Measurements from ENCODE around the gene SCAMP2. TPM values are rescaled to one million over a fixed set of nuclear protein-coding genes. Genes with fewer than 3 reads are reported as not detected.
A peak's percentile ranks its signal among the peaks of the same experiment; 100 is the strongest.

Gene SCAMP2
- total and polyA plus RNA-seq, 10 donors: 34.7 to 129 (median 98.6) TPM

- Histone ChIP-seq H3K9me3 (no peaks in the 10 kb centered on the region), H3K27ac (peak overlapping the region in 7 of 8 donors; percentile 46 to 99 (median 97)), H3K36me3 (peaks cover 0 to 79% (median 20%) of the 10 kb centered on the region in 6 donors), H3K4me1 (peaks cover 92 to 100% (median 99%) of the 10 kb centered on the region in 6 donors), H3K4me3 (peak overlapping the region in 1 of 8 donors; percentile 11), H3K27me3 (replicated peaks in 1 of 7) (no peaks in the 10 kb centered on the region)
- intact Hi-C loops (cut with DNase I; ENCODE audit: low total_unique reads): no loop called here
- TF ChIP-seq POLR2AphosphoS5 (IDR thresholded peaks at IDR 0.05): peak in 1 of 3 donors; percentile 46
- no peak for TF ChIP-seq CTCF (IDR thresholded peaks at IDR 0.05 in 8 of 11, conservative IDR thresholded peaks at IDR 0.05 in 3 of 11)
- WGBS, 5 donors: 80 to 91% (median 87%) methylated on average over 9 of the region's 9 CpGs
- DNase-seq: no peak
Observed at GRCh38 chr15:74794970-74795349, 78.2 kb downstream of the SCAMP2 start.

- TF ChIP-seq POLR2AphosphoS5 (IDR thresholded peaks at IDR 0.05) (peak in 1 of 3 donors; percentile 35), CTCF (IDR thresholded peaks at IDR 0.05 in 8 of 11, conservative IDR thresholded peaks at IDR 0.05 in 3 of 11) (no peak)
- H3K4me1 ChIP-seq: peaks cover 92 to 100% (median 99%) of the 10 kb centered on the region in 6 donors
- no peaks in the 10 kb centered on the region for H3K9me3 ChIP-seq
- peak overlapping the region in 1 of 8 donors; percentile 11 for H3K4me3 ChIP-seq
- intact Hi-C loops (cut with DNase I; ENCODE audit: low total_unique reads): no loop called here
- no peaks in the 10 kb centered on the region for H3K27me3 ChIP-seq (replicated peaks in 1 of 7)
- WGBS, 5 donors: 71 to 85% (median 78%) methylated on average over 6 to 8 of the region's 9 CpGs
- H3K36me3 ChIP-seq: peaks cover 0 to 74% (median 14%) of the 10 kb centered on the region in 6 donors
- DNase-seq: no peak
- H3K27ac ChIP-seq: peak overlapping the region in 7 of 8 donors; percentile 46 to 99 (median 97)
Observed at GRCh38 chr15:74794248-74794969, 78.8 kb downstream of the SCAMP2 start.

Small RNA genes within 50 kb of the gene (microRNA-seq; reads per million reads assigned to microRNA genes)
- 1.8 to 4.7 (median 4.0) reads per million in 3 donors for gene MIR6882

Small RNA genes within 50 kb of the gene (small RNA-seq; reads per million reads assigned to genes)
- gene CPLX3 (0 reads per million in 4 donors), gene MIR6882 (0.14 to 0.49 (median 0.23) reads per million in 4 donors)

Other genes starting within 250 kb of the SCAMP2 start
- gene EDC3, start 177.3 kb downstream of the SCAMP2 start, total RNA-seq: 10 to 100 TPM; 14.8 to 32.5 (median 26.3) TPM
- 10 to 100 TPM in 2 of 3 donors, 1 to 10 TPM in 1; 8.3 to 13.4 (median 10.3) TPM for gene EDC3, start 177.3 kb downstream of the SCAMP2 start, polyA plus RNA-seq
- 1 to 10 TPM in 1 of 7 donors, not detected in 6; 1.1 TPM for gene CYP1A1, start 147.8 kb downstream of the SCAMP2 start, total RNA-seq
- under 1 TPM; 0.03 to 0.06 (median 0.04) TPM for gene CYP1A1, start 147.8 kb downstream of the SCAMP2 start, polyA plus RNA-seq
- gene CYP1A2, start 124.5 kb downstream of the SCAMP2 start, total RNA-seq: not detected
- not detected for gene CYP1A2, start 124.5 kb downstream of the SCAMP2 start, polyA plus RNA-seq
- 100 to 1,000 TPM; 121 to 281 (median 197) TPM for gene CSK, start 91.3 kb downstream of the SCAMP2 start, total RNA-seq
- 100 to 1,000 TPM; 150 to 244 (median 187) TPM for gene CSK, start 91.3 kb downstream of the SCAMP2 start, polyA plus RNA-seq
- 100 to 1,000 TPM in 4 of 7 donors, 10 to 100 TPM in 3; 55.3 to 164 (median 106) TPM for gene LMAN1L, start 60.5 kb downstream of the SCAMP2 start, total RNA-seq
- gene LMAN1L, start 60.5 kb downstream of the SCAMP2 start, polyA plus RNA-seq: 10 to 100 TPM in 2 of 3 donors, 1 to 10 TPM in 1; 2.4 to 36.8 (median 25.6) TPM
- gene CPLX3, start 46.7 kb downstream of the SCAMP2 start, total RNA-seq: 10 to 100 TPM; 17.7 to 73.7 (median 37.0) TPM
- gene CPLX3, start 46.7 kb downstream of the SCAMP2 start, polyA plus RNA-seq: 100 to 1,000 TPM in 2 of 3 donors, 10 to 100 TPM in 1; 28.9 to 207 (median 127) TPM
- 10 to 100 TPM; 51.7 to 74.6 (median 57.7) TPM for gene ULK3, start 30.2 kb downstream of the SCAMP2 start, total RNA-seq
- gene ULK3, start 30.2 kb downstream of the SCAMP2 start, polyA plus RNA-seq: 10 to 100 TPM; 33.2 to 71.5 (median 64.7) TPM
- 10 to 100 TPM; 25.6 to 49.9 (median 41.0) TPM for gene MPI, start 16.7 kb upstream of the SCAMP2 start, total RNA-seq
- 10 to 100 TPM; 16.4 to 29.6 (median 20.5) TPM for gene MPI, start 16.7 kb upstream of the SCAMP2 start, polyA plus RNA-seq
- gene FAM219B, start 33.5 kb upstream of the SCAMP2 start, total RNA-seq: 100 to 1,000 TPM in 1 of 7 donors, 10 to 100 TPM in 6; 54.6 to 103 (median 69.8) TPM
- 10 to 100 TPM; 18.6 to 31.3 (median 20.1) TPM for gene FAM219B, start 33.5 kb upstream of the SCAMP2 start, polyA plus RNA-seq
- gene COX5A, start 64.7 kb upstream of the SCAMP2 start, total RNA-seq: 100 to 1,000 TPM in 4 of 7 donors, 10 to 100 TPM in 3; 83.2 to 122 (median 108) TPM
- 100 to 1,000 TPM; 142 to 247 (median 221) TPM for gene COX5A, start 64.7 kb upstream of the SCAMP2 start, polyA plus RNA-seq
- 10 to 100 TPM in 6 of 7 donors, 1 to 10 TPM in 1; 7.9 to 18.9 (median 15.4) TPM for gene RPP25, start 83.4 kb upstream of the SCAMP2 start, total RNA-seq
- gene RPP25, start 83.4 kb upstream of the SCAMP2 start, polyA plus RNA-seq: 10 to 100 TPM in 2 of 3 donors, 1 to 10 TPM in 1; 4.6 to 11.4 (median 10.9) TPM
- gene SCAMP5, start 122.2 kb upstream of the SCAMP2 start, total RNA-seq: 10 to 100 TPM in 3 of 7 donors, 1 to 10 TPM in 4; 6.6 to 20.0 (median 8.7) TPM
- gene SCAMP5, start 122.2 kb upstream of the SCAMP2 start, polyA plus RNA-seq: 1 to 10 TPM; 1.8 to 7.1 (median 3.8) TPM
- 10 to 100 TPM; 13.8 to 29.0 (median 21.9) TPM for gene PPCDC, start 150.2 kb upstream of the SCAMP2 start, total RNA-seq
- 10 to 100 TPM; 21.2 to 28.0 (median 23.1) TPM for gene PPCDC, start 150.2 kb upstream of the SCAMP2 start, polyA plus RNA-seq